GM18867 (cell line): ENCODE results near the gene C9orf78.

Experiments used
- ATAC-seq: cut with Tn5 transposase; IDR thresholded peaks from one replicate; pipeline ENCODE4 v1.9.1; 2021; ENCODE audit warnings: mild to moderate bottlenecking, moderate library complexity; ENCODE audit not compliant: unreplicated experiment

Gene C9orf78

GRCh38 chr9:129779560-129780190, 55.4 kb downstream of the C9orf78 start:
- no peak for ATAC-seq

- ATAC-seq = no peak
Observed at GRCh38 chr9:129778469-129778868, 56.6 kb downstream of the C9orf78 start.

GRCh38 chr9:129777769-129778130, 57.3 kb downstream of the C9orf78 start:
- no peak for ATAC-seq
